SU-DHL-6 (cell line): Measurements from ENCODE around the gene MTLN.

Source experiments
- H2AFZ ChIP-seq: fragments of 200-600 bp; sonication (generic); 2 replicates; pipeline ENCODE4 v1.6.1; 2014; ENCODE audit warnings: low read depth, mild to moderate bottlenecking, moderate library complexity, mixed read lengths, antibody characterized with exemption, low read length; ENCODE audit not compliant: severe bottlenecking
- H3F3A ChIP-seq: fragments of 200-600 bp; shearing (Covaris generic); 2 replicates; pipeline ENCODE4 v1.6.0; 2016; ENCODE audit warnings: antibody characterized with exemption, mild to moderate bottlenecking; ENCODE audit not compliant: insufficient read depth
- H3K27ac ChIP-seq: fragments of 200-600 bp; sonication (generic); 2 replicates; pipeline ENCODE4 v1.5.1; 2016; ENCODE audit warnings: low read depth, mild to moderate bottlenecking, low read length, moderate library complexity, mixed read lengths
- H3K27me3 ChIP-seq: fragments of 200-600 bp; sonication (generic), shearing (Covaris generic); 2 replicates; pipeline ENCODE4 v1.6.0; 2014; ENCODE audit warnings: mild to moderate bottlenecking, low read length
- H3K36me3 ChIP-seq: fragments of 200-600 bp; sonication (generic); 2 replicates; pipeline ENCODE4 v1.6.1; 2014; ENCODE audit warnings: mild to moderate bottlenecking, low read length, mixed read lengths
- H3K4me2 ChIP-seq: fragments of 300-600, 200-600 bp; shearing (Covaris generic), sonication (generic); 2 replicates; pipeline ENCODE4 v1.6.0; 2014; ENCODE audit warnings: low read length, low read depth, mild to moderate bottlenecking; ENCODE audit not compliant: poor library complexity, severe bottlenecking
- H3K4me3 ChIP-seq: fragments of 200-600 bp; sonication (generic); 2 replicates; pipeline ENCODE4 v1.5.1; 2014; ENCODE audit warnings: antibody characterized with exemption, low read length, mild to moderate bottlenecking, mixed read lengths; ENCODE audit not compliant: insufficient read depth, poor library complexity, severe bottlenecking
- H3K79me2 ChIP-seq: fragments of 200-600 bp; sonication (generic); 2 replicates; pipeline ENCODE4 v1.6.1; 2014; ENCODE audit warnings: mild to moderate bottlenecking, low read length, moderate library complexity; ENCODE audit not compliant: insufficient read depth
- H3K9ac ChIP-seq: fragments of 200-600 bp; sonication (generic); 2 replicates; pipeline ENCODE4 v1.7.0; 2014; ENCODE audit warnings: mild to moderate bottlenecking, low read length
- H3K9me2 ChIP-seq: fragments of 200-600 bp; sonication (generic); replicated peaks from 2 replicates; pipeline ENCODE4 v1.6.1; 2014; ENCODE audit warnings: low read length; ENCODE audit not compliant: insufficient read depth
- H3K9me3 ChIP-seq: fragments of 200-600 bp; sonication (generic); 2 replicates; pipeline ENCODE4 v1.6.1; 2014; ENCODE audit warnings: low read length, mixed read lengths; ENCODE audit not compliant: insufficient read depth
- H4K20me1 ChIP-seq: fragments of 200-600 bp; sonication (generic); 2 replicates; pipeline ENCODE4 v1.6.1; 2014; ENCODE audit warnings: low read depth, mild to moderate bottlenecking, antibody characterized with exemption, low read length, moderate library complexity, mixed read lengths
- CTCF ChIP-seq: fragments of 200-600 bp; sonication (generic); IDR thresholded peaks from one replicate; pipeline ENCODE4 v1.5.1; 2017; ENCODE audit warnings: antibody characterized with exemption, mild to moderate bottlenecking, low read length, moderate library complexity; ENCODE audit not compliant: insufficient read depth, poor library complexity, severe bottlenecking
- EZH2phosphoT487 ChIP-seq: fragments of 200-600 bp; sonication (generic), shearing (Covaris generic); conservative IDR thresholded peaks from 2 replicates; pipeline ENCODE4 v1.6.1; 2018; ENCODE audit warnings: mild to moderate bottlenecking, antibody characterized with exemption, low read length, moderate library complexity, mixed read lengths

Gene MTLN

GRCh38 chr2:110170102-110170501 lies 42.2 kb downstream of the MTLN start:
- H2AFZ ChIP-seq = no peak overlapping the region
- H3F3A ChIP-seq = no peaks in the 10 kb centered on the region
- H3K9ac ChIP-seq = no peak overlapping the region
- H3K27ac ChIP-seq = no peak overlapping the region
- TF ChIP-seq CTCF (no peak), EZH2phosphoT487 (no peak)
- H3K9me3 ChIP-seq = no peaks in the 10 kb centered on the region
- no peaks in the 10 kb centered on the region for H3K79me2 ChIP-seq
- H4K20me1 ChIP-seq = no peaks in the 10 kb centered on the region
- peak overlapping the region; percentile 30 for H3K4me3 ChIP-seq
- no peaks in the 10 kb centered on the region for H3K27me3 ChIP-seq
- peak overlapping the region; percentile 51 for H3K4me2 ChIP-seq
- H3K9me2 ChIP-seq = no peaks in the 10 kb centered on the region
- no peaks in the 10 kb centered on the region for H3K36me3 ChIP-seq

GRCh38 chr2:110167326-110168000 lies 44.9 kb downstream of the MTLN start:
- Histone ChIP-seq H3K27ac (no peak overlapping the region), H3K4me3 (no peak overlapping the region), H2AFZ (no peak overlapping the region), H4K20me1 (no peaks in the 10 kb centered on the region), H3K9me3 (no peaks in the 10 kb centered on the region), H3K9me2 (no peaks in the 10 kb centered on the region), H3K36me3 (no peaks in the 10 kb centered on the region), H3F3A (no peaks in the 10 kb centered on the region), H3K27me3 (no peaks in the 10 kb centered on the region), H3K79me2 (no peaks in the 10 kb centered on the region), H3K4me2 (no peak overlapping the region), H3K9ac (no peak overlapping the region)
- no peak for TF ChIP-seq EZH2phosphoT487
- TF ChIP-seq CTCF = no peak

- Histone ChIP-seq H3K27ac (no peak overlapping the region), H3K9me2 (no peaks in the 10 kb centered on the region), H2AFZ (no peak overlapping the region), H4K20me1 (no peaks in the 10 kb centered on the region), H3K9me3 (no peaks in the 10 kb centered on the region), H3K9ac (no peak overlapping the region), H3F3A (no peaks in the 10 kb centered on the region), H3K4me3 (no peak overlapping the region), H3K79me2 (no peaks in the 10 kb centered on the region), H3K27me3 (no peaks in the 10 kb centered on the region), H3K4me2 (no peak overlapping the region), H3K36me3 (no peaks in the 10 kb centered on the region)
- TF ChIP-seq EZH2phosphoT487 = no peak
- no peak for TF ChIP-seq CTCF
Measured at GRCh38 chr2:110166266-110166665, 46.1 kb downstream of the MTLN start.
